T-helper 17 cell (primary cell): ENCODE results near the gene GGTA1. TPM values are rescaled to one million over a fixed set of nuclear protein-coding genes. Genes with fewer than 3 reads are reported as not detected.

Source experiments
- total RNA-seq, 4 donors: library from RNA in 2 of 4; stranded (reverse) in 2 of 4; gene quantifications; one replicate each; pipeline ENCODE4 v1.2.3 and lab custom pipeline; 2022 to 2026

The GGTA1 gene
- total RNA-seq, 2 donors from 2014 or later = 0.50 to 7.7 TPM

Other genes with a start within 250 kb of the GGTA1 start
- 10 to 100 TPM in 1 of 2 donors, 1 to 10 TPM in 1; 5.4 to 29.6 TPM for gene GSN, start 231.7 kb downstream of the GGTA1 start, total RNA-seq
- gene STOM, start 129.6 kb downstream of the GGTA1 start, total RNA-seq = 100 to 1,000 TPM in 1 of 2 donors, 10 to 100 TPM in 1; 77.9 to 115 TPM
- not detected for gene DAB2IP, start 151.8 kb upstream of the GGTA1 start, total RNA-seq